Left kidney (tissue), 2 donors: ENCODE measurements around the gene ATXN7L3. TPM values are rescaled to one million over a fixed set of nuclear protein-coding genes. Genes with fewer than 3 reads are reported as not detected.

Experiments used
- DNase-seq: peaks from one replicate; pipeline ENCODE4 v3.0.0-alpha.2; 2013
- polyA plus RNA-seq: library from polyadenylated mRNA; unstranded; fragments of 120-200 nt; gene quantifications from one replicate; pipeline ENCODE4 v1.2.1, GENCODE V29; 2013; ENCODE audit not compliant: insufficient read length

Gene ATXN7L3
- polyA plus RNA-seq, 1 donor: 69.2 TPM

DNA sequence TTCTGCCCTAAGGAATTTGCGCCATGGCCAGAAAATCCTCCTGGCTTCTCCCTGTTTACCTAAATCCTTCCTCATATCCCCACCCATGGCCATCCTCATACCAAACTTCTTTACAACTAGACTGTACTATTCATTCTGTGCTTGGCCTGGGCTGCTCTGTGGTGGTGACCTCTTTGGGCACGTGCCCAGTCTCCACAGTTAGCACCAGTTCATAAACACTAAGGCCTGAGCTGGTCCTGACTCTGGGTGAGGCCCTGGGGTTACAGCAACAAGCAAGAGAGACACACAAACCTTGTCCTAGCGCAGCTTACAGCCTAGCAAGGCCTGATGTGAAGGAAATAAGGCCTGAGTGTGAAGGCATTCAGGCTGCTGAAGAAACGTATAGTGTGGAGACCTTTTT, 3.1 kb upstream of the ATXN7L3 start:
- DNase-seq: no peak

- no peak for DNase-seq
Observed at GRCh38 chr17:44200478-44201155, 933 bp upstream of the ATXN7L3 start.

DNA sequence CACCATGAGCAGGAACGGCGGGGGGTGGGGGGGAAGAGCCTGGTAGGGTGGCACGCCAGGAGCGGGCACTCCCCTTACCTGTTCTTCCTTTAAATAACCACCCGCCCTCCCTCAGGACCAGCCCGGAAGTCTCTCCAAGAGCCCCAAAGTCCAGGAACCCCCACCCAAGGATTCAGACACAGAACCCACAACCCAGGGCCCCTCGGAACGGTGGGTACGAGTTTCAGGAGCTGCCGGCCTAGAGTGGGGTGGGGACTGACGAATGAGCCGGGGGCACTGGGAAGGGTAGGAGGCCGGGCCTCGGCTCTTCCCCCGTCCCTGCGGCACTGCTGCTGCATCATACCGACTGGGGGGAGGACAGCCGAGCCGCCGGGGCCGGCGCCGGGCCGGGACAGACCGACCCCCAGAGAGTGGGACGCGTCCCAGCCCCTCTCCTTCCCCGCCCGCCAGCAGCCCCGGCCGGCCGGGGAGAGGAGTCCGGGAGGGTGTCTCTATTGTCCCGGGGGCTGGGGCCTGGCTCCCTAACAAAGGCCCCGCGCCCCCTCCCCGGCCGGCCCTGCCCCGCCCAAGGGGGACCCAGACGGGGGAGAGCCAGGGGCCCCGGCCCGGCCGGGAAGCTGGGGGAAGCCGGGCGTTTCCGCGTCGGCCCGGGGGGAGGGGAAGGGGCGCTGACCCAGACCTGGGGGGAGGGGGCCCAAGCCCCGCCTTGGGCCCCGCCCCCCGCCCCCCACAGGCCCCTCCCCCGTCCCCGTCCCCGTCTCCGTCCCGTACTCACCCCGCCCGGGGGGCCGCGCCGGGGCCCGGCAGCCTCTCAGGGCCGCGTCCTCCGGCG, 747 bp downstream of the ATXN7L3 start:
- peak; percentile 45 for DNase-seq

DNA sequence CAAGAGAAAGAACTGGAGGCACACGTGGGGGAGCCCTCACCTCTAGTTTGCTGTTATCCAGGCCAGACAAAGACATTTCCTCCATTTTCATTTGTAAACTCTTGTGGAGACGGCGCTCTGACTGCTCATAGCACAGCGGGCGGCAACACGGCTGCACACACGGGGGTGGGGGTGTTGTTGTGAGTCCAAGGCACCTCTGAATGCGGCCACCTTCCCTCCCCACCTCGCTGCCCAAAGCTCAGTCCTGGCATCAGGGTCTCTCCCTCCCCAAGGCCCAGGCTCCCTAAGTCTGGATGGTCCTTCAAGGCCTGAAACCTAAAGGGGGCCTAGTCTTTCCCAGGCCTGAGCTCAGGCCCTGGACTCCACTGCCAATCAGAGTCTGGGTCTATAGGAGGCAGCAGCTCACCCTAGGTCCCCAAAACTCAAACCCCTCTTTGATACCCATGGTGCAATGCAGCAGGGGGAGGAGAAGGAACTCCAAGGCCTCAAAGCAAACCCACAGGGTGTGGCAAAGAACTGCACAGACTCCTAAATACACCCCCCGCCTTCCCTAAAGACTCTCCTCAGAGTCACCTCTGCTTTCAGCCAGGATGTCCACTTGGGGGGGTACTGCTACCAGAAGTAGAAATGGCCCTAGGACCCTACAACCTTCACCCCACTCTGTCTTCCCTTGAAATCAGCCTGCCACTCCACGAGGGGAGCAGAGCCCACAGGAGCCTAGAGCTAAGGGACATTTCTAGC, 1.5 kb downstream of the ATXN7L3 start:
- peak; percentile 30 for DNase-seq

GRCh38 chr17:44197107-44197506, 2.6 kb downstream of the ATXN7L3 start:
- DNase-seq: no peak

DNA sequence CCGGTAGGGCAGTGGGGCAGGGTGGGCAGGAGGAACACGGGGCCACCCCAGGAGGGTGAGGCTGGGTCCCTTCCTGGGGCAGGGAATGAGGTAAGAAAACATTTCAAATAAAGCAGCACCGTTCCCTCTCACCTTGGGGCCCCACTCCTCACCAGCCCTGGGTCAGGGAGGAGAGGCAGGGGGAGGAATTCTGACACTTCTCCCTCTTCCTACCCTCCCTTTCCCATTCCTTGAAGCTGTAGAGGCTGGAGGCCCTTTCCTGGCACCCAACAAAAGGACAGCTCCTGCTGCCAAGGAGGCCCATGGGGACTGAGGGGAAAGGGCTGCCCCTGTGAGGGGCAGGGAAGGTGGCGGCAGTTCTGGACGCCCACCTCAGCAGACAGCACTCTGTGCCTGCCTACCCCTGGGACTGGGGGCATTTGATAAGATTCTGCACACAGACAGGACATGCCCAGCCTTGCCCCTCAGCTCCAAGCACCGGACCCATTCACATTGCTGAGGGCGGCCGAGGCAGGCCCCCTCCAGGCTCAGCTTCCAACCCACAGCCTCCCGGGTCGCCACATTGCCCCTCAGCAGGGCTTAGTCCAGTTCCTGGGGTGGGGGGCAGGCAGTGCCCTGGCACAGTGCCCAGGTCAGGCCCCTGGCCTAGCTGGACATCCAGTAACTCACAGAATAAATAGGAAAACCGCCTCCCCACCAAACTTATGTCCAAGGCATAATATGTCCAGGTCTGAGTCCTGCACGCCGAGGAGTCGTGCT, 6.2 kb downstream of the ATXN7L3 start:
- no peak for DNase-seq

- DNase-seq: no peak
Observed at GRCh38 chr17:44192750-44193149, 6.9 kb downstream of the ATXN7L3 start.

GRCh38 chr17:44191941-44192496, 7.7 kb downstream of the ATXN7L3 start:
- no peak for DNase-seq

- DNase-seq: no peak
Observed at GRCh38 chr17:44191369-44191768, 8.3 kb downstream of the ATXN7L3 start.

DNA sequence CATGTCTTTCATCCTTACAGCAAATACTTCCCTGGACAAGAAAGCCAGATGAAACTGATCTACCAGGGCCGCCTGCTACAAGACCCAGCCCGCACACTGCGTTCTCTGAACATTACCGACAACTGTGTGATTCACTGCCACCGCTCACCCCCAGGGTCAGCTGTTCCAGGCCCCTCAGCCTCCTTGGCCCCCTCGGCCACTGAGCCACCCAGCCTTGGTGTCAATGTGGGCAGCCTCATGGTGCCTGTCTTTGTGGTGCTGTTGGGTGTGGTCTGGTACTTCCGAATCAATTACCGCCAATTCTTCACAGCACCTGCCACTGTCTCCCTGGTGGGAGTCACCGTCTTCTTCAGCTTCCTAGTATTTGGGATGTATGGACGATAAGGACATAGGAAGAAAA, 9.2 kb downstream of the ATXN7L3 start:
- no peak for DNase-seq

DNA sequence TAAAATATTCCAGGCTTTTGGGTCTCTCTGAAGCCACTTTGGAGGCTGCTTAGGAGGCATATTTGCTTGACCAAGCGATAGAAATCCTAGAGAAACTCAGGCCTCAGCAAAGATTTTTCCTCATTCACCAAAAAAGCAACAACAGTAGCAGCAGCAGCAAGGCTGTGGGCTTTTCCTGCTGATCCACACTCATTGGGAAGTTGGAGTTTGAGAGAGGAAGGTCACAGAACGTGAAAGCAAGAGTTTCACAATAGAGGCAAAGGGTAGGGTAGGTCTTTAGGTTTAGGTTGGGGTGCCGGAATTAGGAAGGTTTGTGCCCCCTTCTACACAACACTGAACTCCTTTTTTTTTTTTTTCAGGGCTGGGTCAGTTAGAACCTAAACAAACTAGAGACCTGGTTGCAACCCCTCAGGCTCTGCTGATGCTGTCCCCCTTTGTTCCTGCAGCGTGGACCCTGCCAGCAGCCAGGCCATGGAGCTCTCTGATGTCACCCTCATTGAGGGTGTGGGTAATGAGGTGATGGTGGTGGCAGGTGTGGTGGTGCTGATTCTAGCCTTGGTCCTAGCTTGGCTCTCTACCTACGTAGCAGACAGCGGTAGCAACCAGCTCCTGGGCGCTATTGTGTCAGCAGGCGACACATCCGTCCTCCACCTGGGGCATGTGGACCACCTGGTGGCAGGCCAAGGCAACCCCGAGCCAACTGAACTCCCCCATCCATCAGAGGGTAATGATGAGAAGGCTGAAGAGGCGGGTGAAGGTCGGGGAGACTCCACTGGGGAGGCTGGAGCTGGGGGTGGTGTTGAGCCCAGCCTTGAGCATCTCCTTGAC, 10.9 kb downstream of the ATXN7L3 start:
- DNase-seq: no peak

- DNase-seq: no peak
Observed at GRCh38 chr17:44187131-44187899, 12.4 kb downstream of the ATXN7L3 start.

DNA sequence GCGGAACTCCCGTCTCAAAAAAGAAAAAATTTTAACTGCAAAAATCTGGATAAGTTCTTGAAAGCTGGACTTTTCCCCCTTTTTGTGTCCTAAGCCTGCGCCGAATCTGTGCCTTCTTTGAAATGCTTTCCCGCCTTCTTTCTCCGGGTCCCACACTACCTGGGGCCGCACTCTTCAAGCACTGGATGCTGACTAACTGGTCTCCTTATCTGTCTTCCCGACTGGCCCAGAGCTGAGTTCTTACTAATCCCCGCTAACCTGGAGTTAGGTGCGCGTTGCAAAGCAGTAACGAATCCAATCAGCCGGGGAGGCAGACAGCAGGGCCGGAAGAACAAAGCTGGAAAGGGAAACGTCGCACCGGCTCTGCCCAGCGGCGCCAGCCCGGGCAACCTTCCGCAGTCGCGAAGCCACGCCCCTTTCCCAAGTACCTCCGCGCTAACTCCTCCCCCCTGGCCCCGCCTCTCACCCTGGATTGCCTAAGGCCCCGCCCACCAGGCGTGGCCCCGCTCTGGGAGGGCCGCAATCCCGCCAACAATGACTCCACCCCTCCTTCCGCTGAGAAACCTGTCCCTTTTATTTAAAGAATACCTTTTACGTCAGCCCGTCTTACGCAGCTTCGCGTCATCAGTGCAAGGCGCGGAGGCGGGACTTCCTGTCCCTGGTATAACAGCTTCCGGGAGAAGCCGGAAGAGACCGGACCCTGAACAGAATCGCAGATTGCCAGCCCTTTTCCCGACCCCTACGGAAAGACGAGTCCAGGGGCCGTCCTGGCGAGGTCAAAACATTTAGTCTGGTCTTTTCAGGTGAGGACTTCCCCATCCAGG, 13.2 kb downstream of the ATXN7L3 start, which contains the start of gene TMUB2:
Gene TMUB2, plus strand, starts transcription at position 666 of the 824 bp plus-strand sequence. CDS start 737 bp downstream, outside the sequence.
- DNase-seq: peak; percentile 98

DNA sequence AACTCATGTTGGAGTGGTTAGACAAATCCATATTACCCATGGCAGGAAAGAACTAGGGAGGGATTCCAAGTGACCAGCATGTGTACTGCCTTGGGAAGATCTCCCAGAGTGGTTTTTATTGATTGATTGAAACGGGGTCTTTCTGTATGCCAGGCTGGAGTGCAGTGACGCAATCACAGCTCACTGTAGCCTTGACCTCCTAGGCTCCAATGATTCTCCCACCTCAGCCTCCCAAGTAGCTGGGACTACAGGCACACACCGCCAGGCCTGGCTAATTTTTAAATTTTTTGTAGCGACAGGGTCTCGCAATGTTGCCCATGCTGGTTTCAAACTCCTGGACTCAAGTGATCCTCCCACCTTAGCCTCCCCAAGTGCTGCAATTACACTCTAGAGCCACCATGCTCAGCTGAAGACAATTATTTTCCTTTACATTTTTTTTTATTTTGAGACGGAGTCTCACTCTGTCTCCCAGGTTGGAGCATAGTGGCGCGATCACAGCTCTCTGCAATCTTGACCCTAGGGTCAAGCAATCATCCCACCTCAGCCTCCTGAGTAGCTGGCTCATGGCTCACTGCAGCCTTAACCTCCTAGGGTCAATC, 15.4 kb downstream of the ATXN7L3 start:
- no peak for DNase-seq

DNA sequence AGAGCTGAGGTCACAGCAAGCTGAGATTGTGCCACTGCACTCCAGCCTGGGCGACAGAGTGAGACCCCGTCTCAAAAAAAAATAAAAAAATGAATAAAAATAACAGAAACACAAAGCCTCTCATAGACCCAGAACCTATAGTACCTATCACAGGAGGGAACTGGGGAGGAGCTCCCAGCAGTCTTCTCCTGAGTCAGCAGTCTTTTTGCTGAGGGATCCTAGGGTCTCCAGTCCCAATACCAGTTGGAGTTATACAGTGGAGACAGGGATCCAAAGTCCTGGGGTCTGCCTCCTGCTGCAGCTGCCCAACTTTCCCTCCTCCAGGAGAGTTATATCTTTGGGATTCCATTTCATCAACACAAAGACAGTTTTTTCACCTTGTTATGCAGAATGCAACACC, 16.7 kb downstream of the ATXN7L3 start:
- DNase-seq: no peak

- no peak for DNase-seq
Observed at GRCh38 chr17:44178133-44178532, 21.6 kb downstream of the ATXN7L3 start.

GRCh38 chr17:44177640-44178039, 22.0 kb downstream of the ATXN7L3 start:
- DNase-seq: no peak

DNA sequence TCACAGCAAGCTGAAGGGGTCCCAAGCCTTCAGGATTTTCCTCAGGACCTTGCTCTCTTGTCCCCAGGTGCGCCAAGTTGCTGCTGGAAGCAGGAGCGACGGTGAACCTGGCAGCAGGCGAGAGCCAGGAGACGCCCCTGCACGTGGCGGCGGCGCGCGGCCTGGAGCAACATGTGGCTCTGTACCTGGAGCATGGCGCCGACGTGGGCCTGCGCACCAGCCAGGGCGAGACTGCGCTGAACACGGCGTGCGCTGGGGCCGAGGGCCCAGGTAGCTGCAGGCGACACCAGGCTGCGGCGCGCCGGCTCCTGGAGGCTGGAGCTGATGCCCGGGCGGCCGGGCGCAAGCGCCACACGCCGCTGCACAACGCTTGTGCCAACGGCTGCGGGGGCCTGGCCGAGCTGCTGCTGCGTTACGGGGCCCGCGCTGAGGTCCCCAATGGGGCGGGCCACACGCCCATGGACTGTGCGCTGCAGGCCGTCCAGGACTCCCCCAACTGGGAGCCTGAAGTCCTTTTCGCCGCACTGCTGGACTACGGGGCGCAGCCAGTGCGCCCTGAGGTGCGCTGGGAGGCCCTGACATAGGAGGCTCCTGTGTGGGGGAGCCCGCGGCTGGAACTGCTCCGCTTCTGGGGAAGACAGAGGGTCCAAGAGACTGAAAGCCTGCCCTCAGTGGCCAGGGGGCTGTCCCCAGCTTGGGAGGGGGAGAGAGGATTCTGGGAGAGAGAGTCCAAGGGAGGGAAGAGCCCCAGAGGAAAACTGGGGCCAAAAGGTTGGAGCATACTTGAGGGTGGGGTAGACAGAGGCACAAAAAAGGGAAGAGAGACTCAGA, 22.8 kb downstream of the ATXN7L3 start:
- DNase-seq: no peak
